SH-SY5Y (cell line): Measurements from ENCODE around the gene CMSS1.

Source experiments
- GATA2 ChIP-seq: IDR thresholded peaks from 2 replicates; pipeline ENCODE4 v1.6.1; 2011; ENCODE audit warnings: mild to moderate bottlenecking, low read depth, low read length
- GATA3 ChIP-seq: IDR thresholded peaks from 2 replicates; pipeline ENCODE4 v1.6.1; 2011; ENCODE audit warnings: low read depth, mild to moderate bottlenecking, low read length, moderate library complexity

GRCh38 chr3:100144255-100144866 lies 326.7 kb downstream of the CMSS1 start:
- TF ChIP-seq GATA2 (no peak), GATA3 (no peak)
